DOHH2 (cell line): ENCODE results near the gene CANT1.

Source experiments
- H3F3A ChIP-seq: fragments of 200-600 bp; sonication (generic), shearing (Covaris generic); 2 replicates; pipeline ENCODE4 v1.6.0; 2016; ENCODE audit warnings: antibody characterized with exemption, mild to moderate bottlenecking; ENCODE audit not compliant: control insufficient read depth, insufficient read depth
- H3K27ac ChIP-seq: fragments of 200-600 bp; sonication (generic); 2 replicates; pipeline ENCODE4 v1.5.1; 2014; ENCODE audit warnings: low read depth, mild to moderate bottlenecking, low read length, moderate library complexity
- H3K27me3 ChIP-seq: fragments of 200-600 bp; sonication (generic); 2 replicates; pipeline ENCODE4 v1.6.1; 2014; ENCODE audit warnings: mild to moderate bottlenecking, low read length, mixed read lengths; ENCODE audit not compliant: control insufficient read depth
- H3K36me3 ChIP-seq: fragments of 200-600 bp; sonication (generic); 2 replicates; pipeline ENCODE4 v1.6.1; 2014; ENCODE audit warnings: mild to moderate bottlenecking, low read length, moderate library complexity, mixed read lengths; ENCODE audit not compliant: control insufficient read depth
- H3K4me1 ChIP-seq: fragments of 200-600 bp; sonication (generic); 2 replicates; pipeline ENCODE4 v1.6.1; 2014; ENCODE audit warnings: mild to moderate bottlenecking, low read length, mixed read lengths; ENCODE audit not compliant: control insufficient read depth
- H3K4me2 ChIP-seq: fragments of 200-600 bp; sonication (generic); 2 replicates; pipeline ENCODE4 v1.6.0; 2014; ENCODE audit warnings: mild to moderate bottlenecking, low read length, moderate library complexity
- H3K4me3 ChIP-seq: fragments of 200-600 bp; sonication (generic); 2 replicates; pipeline ENCODE4 v1.5.1; 2014; ENCODE audit warnings: mild to moderate bottlenecking, low read length, mixed read lengths
- H3K79me2 ChIP-seq: fragments of 200-600 bp; sonication (generic); 2 replicates; pipeline ENCODE4 v1.6.1; 2014; ENCODE audit warnings: mild to moderate bottlenecking, low read length, mixed read lengths; ENCODE audit not compliant: control insufficient read depth
- H3K9me2 ChIP-seq: fragments of 200-600 bp; sonication (generic); replicated peaks from 2 replicates; pipeline ENCODE4 v1.6.1; 2014; ENCODE audit warnings: mild to moderate bottlenecking, low read length, mixed read lengths; ENCODE audit not compliant: control insufficient read depth
- H3K9me3 ChIP-seq: fragments of 200-600 bp; sonication (generic); 2 replicates; pipeline ENCODE4 v1.6.1; 2014; ENCODE audit warnings: antibody characterized with exemption, low read length, mixed read lengths; ENCODE audit not compliant: control insufficient read depth, insufficient read depth
- H4K20me1 ChIP-seq: fragments of 200-600 bp; sonication (generic); 2 replicates; pipeline ENCODE4 v1.6.0; 2014; ENCODE audit warnings: low read depth, mild to moderate bottlenecking, antibody characterized with exemption, low read length, moderate library complexity; ENCODE audit not compliant: control insufficient read depth, insufficient read depth
- CTCF ChIP-seq: fragments of 200-600 bp; sonication (generic); IDR thresholded peaks from one replicate; pipeline ENCODE4 v1.5.1; 2014; ENCODE audit warnings: antibody characterized with exemption, mild to moderate bottlenecking, low read depth, low read length; ENCODE audit not compliant: poor library complexity, severe bottlenecking
- EZH2phosphoT487 ChIP-seq: fragments of 200-600 bp; sonication (generic); IDR thresholded peaks from 2 replicates; pipeline ENCODE4 v1.6.1; 2017; ENCODE audit warnings: borderline replicate concordance, mild to moderate bottlenecking, antibody characterized with exemption, low read length, moderate library complexity, mixed read lengths

The CANT1 gene

DNA sequence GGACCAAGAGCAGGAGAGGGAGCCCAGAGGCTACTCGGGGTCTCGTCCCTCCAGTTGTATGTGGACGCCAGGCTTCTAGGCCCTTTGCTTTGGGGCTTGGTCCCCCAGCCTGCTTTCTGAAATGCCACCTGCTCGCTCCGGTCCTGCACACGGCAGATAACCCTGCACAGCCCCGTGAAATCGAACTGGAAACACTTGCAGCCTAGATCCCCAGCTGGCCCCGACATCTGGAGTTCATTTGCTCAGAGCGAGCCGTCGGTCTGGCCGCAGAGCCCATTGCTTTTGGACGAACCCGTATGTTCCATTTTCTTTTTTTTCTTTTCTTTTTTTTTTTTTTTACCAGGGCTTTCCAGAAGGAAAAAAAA is 37.3 kb upstream of the CANT1 start:
- Histone ChIP-seq H4K20me1 (no peaks in the 10 kb centered on the region), H3K27me3 (no peaks in the 10 kb centered on the region), H3K9me2 (no peaks in the 10 kb centered on the region), H3K27ac (no peak overlapping the region), H3K4me1 (no peaks in the 10 kb centered on the region), H3K36me3 (no peaks in the 10 kb centered on the region), H3F3A (0 out of 2 replicates have a peak, but pooled peaks cover 2% of the 10 kb centered on the region), H3K4me2 (no peak overlapping the region), H3K9me3 (no peaks in the 10 kb centered on the region), H3K4me3 (no peak overlapping the region), H3K79me2 (no peaks in the 10 kb centered on the region)
- TF ChIP-seq EZH2phosphoT487 (no peak), CTCF (no peak)

DNA sequence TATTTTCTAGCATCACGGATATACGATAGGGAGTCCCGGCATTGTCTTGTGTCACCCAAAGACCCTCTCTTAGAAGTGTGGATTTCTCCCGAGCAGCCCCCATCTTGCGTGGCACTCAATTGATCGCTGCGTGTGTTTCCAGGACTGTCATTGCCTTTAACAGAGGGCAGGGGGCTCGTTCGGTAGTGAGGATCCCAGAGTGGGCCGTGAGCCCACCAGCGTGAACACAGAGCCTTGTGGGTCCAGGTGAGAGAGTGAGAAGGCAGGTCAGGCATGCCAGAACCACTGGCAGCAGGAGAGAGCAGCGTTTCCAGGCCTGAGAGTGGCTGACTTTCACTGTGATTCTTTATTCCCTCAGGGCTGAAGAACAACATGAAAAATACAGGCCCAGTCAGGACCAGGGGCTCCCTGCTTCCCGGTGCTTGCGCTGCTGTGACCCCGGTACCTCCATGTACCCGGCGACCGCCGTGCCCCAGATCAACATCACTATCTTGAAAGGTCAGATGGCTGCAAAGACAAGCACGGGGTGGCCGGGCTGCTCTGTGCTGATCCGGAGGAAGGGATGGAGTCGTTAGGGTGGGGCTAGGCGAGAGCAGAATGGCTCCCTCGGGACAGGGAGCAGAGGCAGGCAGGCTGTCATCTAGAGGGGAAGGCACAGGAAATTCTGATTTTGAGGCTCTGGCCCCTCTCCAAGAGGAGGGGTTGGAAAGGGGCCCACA is 36.8 kb upstream of the CANT1 start:
- Histone ChIP-seq H3K4me2 (no peak overlapping the region), H3K27me3 (no peaks in the 10 kb centered on the region), H3K9me3 (no peaks in the 10 kb centered on the region), H3K79me2 (no peaks in the 10 kb centered on the region), H3K4me3 (no peak overlapping the region), H4K20me1 (no peaks in the 10 kb centered on the region), H3K9me2 (no peaks in the 10 kb centered on the region), H3K4me1 (no peaks in the 10 kb centered on the region), H3K36me3 (no peaks in the 10 kb centered on the region), H3F3A (0 out of 2 replicates have a peak, but pooled peaks cover 2% of the 10 kb centered on the region), H3K27ac (no peak overlapping the region)
- TF ChIP-seq EZH2phosphoT487, result no peak
- no peak for TF ChIP-seq CTCF

- no peaks in the 10 kb centered on the region for H3K9me2 ChIP-seq
- no peak for TF ChIP-seq EZH2phosphoT487
- peak; percentile 89 for TF ChIP-seq CTCF
- no peaks in the 10 kb centered on the region for H4K20me1 ChIP-seq
- no peak overlapping the region for H3K4me3 ChIP-seq
- no peaks in the 10 kb centered on the region for H3K27me3 ChIP-seq
- H3K27ac ChIP-seq, result no peak overlapping the region
- no peaks in the 10 kb centered on the region for H3K36me3 ChIP-seq
- H3K79me2 ChIP-seq, result no peaks in the 10 kb centered on the region
- 0 out of 2 replicates have a peak, but pooled peaks cover 2% of the 10 kb centered on the region for H3F3A ChIP-seq
- no peaks in the 10 kb centered on the region for H3K4me1 ChIP-seq
- H3K4me2 ChIP-seq, result no peak overlapping the region
- H3K9me3 ChIP-seq, result no peaks in the 10 kb centered on the region
Measured at GRCh38 chr17:79045842-79046196, 36.3 kb upstream of the CANT1 start.
